ENCODE results near the gene LAMA5. TPM values are rescaled to one million over a fixed set of nuclear protein-coding genes. Genes with fewer than 3 reads are reported as not detected.

The LAMA5 gene
- total RNA-seq, 1 experiment from 2014 or later = 28.3 TPM

DNA sequence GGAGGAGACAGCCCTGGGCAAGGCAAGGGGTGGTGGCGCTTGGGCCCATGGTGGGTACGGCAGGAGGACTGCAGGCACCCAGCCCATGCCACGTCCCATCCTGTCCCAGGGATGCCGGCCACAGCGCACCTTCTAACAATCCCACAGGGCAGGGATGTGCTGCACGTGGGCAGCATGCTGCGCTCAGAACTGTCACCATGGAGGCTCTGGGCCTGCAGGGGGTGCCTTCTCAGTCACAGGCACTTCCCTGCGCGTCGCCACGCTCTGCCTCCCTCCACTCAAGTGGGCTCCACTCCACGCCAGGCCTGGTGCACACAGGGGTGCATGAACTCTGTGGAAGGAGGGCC is 37.6 kb upstream of the LAMA5 start:
- in situ Hi-C loops (cut with HindIII; ENCODE audit: low sequenced_read_pairs) = no loop called here
- DNase-seq (ENCODE audit: low spot score) = no peak

DNA sequence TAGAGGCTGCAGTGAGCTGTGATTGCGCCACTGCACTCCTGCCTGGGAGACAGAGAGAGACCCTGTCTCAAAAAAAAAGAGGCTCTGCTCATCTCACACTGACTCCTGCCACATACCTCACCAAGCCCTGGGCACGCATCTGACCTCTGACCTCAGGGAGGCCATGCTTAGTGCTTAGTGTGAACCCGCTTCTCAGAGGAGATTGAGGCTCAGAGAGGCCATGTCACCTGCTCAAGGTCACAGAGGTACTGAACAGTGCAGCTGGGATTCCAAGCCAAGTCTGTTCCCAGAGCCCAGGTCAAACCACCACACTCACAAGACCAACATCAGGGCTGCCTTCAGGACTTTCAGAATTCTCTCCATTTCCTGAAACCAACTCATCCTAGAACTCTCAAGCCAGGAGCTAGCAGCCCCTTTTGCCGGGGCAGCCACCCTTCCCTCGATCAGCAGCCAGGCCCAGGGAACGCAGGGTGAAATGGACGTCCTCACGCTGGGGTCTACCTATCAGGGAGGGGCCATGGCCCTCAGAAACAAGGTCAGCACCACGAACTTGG is 37.1 kb upstream of the LAMA5 start:
- DNase-seq (ENCODE audit: low spot score) = no peak
- in situ Hi-C loops (cut with HindIII; ENCODE audit: low sequenced_read_pairs) = no loop called here

DNA sequence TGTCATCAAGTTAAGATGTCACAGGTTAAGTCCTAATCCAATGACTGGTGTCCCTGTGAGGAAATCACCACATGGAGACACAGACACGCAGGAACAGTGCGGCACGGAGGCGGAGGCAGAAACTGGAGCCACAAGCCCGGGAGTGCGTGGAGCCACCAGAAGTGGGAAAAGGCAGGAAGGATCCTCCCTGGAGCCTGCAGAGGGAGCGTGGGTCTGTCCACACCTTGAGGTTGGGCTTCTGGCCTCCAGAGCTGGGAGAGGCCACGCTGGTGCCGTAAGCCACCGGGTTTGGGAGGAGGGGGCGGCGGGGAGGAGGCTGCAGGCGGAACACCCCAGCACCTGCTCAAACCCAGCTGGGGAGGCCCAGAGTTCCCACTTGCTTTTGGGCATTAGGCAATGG is 36.2 kb upstream of the LAMA5 start:
- in situ Hi-C loops (cut with HindIII; ENCODE audit: low sequenced_read_pairs) = no loop called here
- DNase-seq (ENCODE audit: low spot score) = no peak

DNA sequence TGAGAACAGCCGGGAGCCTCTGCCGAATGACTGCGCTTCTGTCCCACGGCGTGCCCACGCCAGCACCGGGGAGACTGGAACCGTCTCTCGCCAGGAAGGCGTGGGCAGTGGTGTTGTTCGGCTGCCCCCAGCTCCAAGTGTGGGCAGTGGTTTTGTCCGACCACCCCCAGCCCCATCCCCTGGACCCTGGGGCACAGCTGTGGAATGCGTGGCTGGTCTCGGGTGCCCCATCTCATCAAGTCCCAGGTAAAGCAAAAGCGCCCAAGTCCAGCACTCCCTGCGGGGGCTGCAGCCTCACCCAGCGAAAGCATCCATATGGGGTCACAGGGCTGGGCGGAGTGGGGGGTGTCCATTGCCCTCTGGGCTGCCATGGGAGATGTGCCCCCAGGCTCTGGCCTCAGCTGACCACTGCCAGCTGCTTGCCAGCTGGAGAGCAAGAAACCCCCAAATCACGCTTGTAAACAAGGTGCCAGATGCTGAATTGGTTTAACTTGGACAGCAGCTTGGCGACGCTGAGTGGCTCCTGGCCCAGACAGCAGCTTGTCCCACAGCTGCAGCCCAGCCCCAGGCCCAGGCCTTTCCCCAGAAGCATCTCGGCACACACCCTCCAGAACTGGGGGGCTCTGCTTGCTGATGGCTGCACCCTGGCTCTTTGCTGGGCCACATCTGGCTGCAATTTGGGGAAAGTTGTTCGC is 35.5 kb upstream of the LAMA5 start:
- in situ Hi-C loops (cut with HindIII; ENCODE audit: low sequenced_read_pairs) = no loop called here
- no peak for DNase-seq (ENCODE audit: low spot score)

DNA sequence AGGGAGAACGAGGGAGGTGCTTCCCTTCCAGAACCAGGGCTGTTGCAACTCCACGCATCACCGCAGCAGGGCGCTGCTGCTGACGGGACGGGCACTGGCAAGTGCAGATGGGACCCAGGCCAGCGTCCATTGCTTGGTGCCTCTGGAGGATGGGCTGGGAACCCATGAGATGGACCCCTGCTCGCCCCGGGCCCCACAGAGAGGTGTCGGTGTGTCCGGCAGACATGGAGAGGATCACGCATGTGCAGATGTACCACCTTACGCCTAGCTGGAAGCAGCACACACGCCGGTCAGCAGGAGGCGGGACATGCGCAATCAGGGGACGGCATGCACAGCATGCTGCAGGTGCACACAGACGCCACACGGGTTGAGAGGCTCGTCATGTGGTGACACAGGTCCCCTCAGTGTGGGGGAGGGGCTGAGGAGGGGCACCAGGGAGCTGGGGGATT is 34.2 kb upstream of the LAMA5 start:
- in situ Hi-C loops (cut with HindIII; ENCODE audit: low sequenced_read_pairs) = no loop called here
- no peak for DNase-seq (ENCODE audit: low spot score)

DNA sequence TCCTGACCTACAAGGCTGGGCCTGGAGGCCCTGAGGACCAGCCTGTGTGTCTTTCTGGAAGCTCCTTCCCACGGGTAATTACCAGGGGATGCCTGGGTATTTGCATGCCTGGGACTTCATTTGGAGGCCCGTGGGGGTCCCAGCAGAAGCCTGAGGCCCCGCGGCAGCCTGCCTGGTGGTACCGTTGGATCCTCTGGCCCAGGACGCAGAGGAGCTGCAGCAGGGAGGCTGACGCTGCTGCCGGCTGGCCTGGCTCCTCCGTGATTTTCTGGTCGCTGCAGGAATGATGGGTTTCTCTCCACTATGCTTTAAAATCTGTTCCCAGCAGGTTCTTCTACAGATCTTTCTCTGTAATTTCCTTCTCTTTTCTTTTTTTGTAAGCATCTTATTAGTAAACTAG is 33.4 kb upstream of the LAMA5 start:
- DNase-seq (ENCODE audit: low spot score) = no peak
- in situ Hi-C loops (cut with HindIII; ENCODE audit: low sequenced_read_pairs) = no loop called here

DNA sequence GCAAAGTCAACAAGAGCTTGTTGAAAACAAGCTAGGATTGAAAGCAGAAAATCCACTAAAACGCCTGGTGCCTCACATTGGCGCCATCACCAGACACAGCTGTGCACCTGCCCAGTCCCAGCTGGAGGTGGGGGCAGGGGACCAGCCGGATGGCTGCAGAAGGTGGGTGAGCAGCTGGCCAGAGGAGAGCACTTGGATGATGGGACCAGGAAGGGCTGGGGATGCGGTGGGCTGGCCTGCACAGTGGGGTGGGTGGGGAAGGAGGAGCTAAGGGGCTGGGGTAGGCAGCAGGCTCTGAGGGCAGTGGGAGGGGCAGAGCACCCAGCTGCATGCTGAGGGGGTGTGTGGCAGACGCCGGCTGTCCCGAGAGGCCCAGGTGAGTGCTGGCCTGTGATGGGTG is 32.9 kb upstream of the LAMA5 start:
- in situ Hi-C loops (cut with HindIII; ENCODE audit: low sequenced_read_pairs) = no loop called here
- no peak for DNase-seq (ENCODE audit: low spot score)

DNA sequence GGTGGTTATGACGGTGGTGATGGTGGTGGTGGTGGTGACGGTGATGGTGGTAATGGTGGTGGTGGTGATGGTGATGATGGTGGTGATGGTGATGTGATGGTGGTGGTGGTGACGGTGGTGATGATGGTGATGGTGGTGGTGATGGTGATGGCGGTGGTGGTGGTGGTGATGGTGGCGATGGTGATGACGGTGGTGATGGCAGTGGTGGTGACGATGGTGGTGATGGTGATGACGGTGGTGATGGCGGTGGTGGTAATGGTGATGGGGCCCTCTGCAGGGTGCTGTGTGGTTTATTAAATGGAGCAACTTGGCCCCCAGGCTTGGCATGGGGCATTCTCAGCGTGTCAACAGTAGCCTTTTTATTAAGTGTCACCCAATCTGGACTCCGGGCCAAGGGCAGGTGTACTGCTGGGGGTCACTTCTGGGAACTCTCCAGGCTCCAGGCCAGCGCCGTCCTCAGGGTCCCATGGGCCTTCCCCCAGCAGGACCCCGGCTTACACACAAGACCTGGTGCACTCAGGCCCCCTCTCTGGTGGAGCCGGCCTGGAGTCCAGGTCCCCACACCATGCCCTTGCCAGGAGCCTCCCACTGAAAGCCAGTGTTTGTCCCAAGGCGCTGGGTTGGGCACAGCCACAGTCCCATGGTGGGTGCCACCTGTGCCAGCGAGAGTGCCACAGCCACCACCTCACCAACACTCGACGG is 31.2 kb upstream of the LAMA5 start:
- in situ Hi-C loops (cut with HindIII; ENCODE audit: low sequenced_read_pairs) = no loop called here
- DNase-seq (ENCODE audit: low spot score) = no peak

DNA sequence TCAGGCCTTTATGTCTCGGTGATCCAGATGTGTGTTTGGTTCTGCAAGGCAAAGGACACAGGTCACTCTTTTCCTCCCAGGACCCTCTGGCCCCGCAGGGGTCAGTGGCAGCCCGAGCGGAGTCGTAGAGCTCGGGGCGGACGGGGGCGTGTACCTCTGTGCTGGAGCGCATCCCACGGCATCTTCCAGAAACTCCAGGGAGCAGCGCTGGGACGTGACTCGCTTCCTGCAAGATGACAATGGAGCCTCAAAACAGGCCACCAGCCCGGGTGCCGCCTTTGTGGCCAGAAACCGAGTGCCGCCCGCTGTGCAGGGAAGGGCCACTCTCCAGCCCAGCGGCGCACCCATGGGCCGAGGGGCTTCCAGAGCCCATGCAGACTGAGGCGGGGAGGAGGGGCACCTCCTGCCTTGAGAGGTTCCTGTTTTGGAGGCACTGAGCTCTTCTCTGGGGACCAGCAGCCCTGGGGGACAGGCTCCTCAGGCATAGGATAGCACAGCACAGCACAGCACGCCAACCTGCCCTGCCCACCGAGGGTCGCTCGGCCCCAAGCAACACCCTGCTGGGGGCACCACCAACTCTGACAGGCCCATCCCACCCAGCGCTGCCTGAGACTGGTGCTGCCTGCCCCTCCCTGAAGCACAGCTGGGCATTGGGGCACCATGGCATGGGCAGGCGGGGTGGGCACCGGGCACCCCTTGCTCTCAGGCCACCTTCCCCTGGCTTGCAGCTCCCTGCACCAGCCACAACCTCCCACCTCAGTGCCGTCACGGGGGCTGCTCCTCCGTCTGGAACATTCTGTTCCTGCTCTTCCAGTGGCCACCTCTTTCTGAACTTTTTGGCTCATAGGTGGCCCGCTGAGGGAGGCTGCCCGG is 29.5 kb upstream of the LAMA5 start:
- in situ Hi-C loops (cut with HindIII; ENCODE audit: low sequenced_read_pairs) = no loop called here
- DNase-seq (ENCODE audit: low spot score) = no peak

DNA sequence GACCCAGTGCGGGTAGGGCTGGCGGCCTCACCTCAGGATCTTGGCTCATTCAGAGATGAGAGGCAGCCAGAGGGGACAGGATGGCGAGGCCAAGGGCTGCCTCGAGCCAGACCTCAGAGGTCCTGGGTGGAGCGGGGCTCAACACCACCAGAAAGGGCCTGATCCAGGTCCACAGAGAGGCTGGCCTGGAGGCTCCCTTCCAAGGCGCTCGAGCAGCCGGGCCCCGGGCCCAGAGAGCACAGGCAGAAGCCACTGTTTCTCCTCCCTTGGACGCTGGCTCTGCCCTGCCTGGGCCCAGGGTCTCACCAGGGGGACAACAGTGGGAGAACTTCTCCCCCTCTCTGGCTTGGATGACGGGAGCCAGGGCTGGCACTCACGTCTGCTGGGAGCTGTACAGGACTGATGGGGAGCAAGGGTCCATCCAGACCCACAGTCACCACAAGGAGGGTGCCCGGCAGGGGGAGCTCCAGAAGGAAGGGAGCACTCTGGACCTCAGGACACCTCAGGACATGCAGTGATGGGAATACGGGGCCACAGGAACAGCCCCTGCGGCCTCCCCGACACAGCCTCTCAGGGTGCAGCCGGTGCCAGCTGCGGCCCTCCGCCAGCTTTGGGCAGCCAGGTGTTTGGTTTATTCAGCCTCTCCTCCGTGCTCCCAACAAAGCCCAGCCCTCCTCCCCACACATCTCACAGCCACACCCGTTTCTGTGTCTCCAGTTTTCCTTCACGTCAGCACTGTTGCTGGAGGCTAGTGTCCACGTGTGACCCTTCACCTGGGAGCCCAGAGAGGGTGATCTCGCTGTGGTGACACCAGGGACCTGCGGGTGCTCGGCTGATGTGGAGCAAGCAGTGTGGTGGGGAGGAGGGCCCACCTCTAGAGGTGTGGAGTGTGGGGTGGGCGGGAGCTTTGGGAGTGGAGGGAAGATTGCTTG is 28.5 kb upstream of the LAMA5 start:
- no peak for DNase-seq (ENCODE audit: low spot score)
- in situ Hi-C loops (cut with HindIII; ENCODE audit: low sequenced_read_pairs) = no loop called here

DNA sequence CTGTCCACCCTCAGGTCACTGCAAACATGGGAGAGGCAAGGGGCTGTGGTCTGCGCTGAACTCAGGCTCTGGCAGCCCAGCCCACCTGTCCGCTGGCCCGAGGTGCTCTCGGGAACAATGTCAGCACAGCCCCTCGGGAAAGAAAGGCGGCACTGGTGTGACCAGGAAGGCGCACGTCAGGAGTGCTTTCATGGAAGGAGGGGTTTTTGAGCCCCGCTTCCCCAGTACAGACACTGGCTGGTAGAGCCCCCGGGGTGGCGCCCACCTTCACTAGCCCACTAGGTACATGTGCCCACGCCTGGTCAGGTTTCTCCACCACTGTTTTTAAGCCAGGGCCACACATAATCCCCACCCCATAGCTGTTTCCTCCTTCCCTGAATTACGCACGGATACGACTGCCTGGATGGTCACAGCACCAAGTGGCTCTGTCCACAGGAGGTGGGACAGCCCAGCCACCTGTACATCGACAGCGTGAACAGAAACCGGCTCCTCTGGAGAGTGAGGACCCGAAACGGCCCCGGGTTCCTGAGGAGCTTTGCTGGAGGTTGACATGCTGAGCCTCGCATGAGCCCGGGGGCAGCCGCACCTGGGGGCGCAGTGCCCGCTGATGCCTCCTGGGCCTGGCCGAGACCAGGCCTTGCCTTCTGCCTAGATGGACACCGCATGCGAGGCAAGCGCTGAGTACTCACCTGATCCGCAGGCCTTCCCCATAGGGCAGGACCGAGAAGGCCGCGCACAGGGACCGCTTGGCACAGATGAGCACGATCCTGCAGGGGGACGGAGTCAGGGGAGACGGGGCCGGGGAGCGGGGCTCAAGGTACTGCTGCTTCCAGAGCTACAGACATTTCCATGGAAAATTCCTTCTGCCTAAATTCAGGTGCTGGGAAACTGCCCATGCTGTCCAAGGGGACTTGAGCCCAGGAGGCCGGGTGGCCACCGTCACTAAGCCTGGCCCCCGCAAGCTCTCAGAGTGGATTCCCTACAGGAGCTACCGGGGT is 27.4 kb upstream of the LAMA5 start:
- in situ Hi-C loops (cut with HindIII; ENCODE audit: low sequenced_read_pairs) = no loop called here
- no peak for DNase-seq (ENCODE audit: low spot score)

DNA sequence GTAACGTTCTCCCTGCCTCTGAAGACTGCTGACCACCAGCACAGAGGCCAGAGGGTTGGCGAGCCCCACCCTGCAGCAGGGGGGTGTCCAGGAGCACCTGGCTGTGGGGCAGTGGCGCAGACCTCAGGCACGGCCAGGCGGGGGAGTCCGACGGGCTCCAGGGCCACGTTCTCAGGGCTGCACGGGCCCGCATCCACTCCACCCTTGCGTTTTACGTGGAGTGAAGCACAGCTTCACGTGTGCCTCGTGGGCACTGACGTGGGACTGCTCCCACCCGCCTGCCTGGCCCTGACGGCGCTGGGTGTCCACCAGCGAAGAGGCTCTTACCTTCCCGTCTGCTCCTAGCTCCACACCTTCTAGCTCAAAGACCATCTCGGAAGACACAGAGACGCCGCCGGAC is 26.7 kb upstream of the LAMA5 start:
- in situ Hi-C loops (cut with HindIII; ENCODE audit: low sequenced_read_pairs) = no loop called here

DNA sequence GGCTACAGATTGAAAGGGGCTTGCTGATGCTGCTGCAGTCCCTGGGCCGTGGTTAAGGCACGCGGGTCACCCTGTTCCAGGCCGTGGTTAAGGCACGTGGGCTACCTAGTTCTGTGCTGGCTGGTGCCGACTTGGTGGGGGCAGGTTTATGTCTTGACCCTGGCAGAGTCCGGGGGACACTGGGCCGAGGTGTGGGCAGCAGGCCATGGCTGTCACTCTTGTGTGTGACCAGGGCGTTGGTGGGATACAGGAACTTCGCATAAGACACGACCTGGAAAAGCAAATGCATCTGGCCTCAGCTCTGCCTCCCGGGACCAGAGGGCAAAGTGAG is 26.2 kb upstream of the LAMA5 start:
- DNase-seq (ENCODE audit: low spot score) = no peak
- in situ Hi-C loops (cut with HindIII; ENCODE audit: low sequenced_read_pairs) = no loop called here

More for the DNA sequence above, 26.7 kb upstream of the LAMA5 start:
- DNase-seq (ENCODE audit: low spot score) = no peak

DNA sequence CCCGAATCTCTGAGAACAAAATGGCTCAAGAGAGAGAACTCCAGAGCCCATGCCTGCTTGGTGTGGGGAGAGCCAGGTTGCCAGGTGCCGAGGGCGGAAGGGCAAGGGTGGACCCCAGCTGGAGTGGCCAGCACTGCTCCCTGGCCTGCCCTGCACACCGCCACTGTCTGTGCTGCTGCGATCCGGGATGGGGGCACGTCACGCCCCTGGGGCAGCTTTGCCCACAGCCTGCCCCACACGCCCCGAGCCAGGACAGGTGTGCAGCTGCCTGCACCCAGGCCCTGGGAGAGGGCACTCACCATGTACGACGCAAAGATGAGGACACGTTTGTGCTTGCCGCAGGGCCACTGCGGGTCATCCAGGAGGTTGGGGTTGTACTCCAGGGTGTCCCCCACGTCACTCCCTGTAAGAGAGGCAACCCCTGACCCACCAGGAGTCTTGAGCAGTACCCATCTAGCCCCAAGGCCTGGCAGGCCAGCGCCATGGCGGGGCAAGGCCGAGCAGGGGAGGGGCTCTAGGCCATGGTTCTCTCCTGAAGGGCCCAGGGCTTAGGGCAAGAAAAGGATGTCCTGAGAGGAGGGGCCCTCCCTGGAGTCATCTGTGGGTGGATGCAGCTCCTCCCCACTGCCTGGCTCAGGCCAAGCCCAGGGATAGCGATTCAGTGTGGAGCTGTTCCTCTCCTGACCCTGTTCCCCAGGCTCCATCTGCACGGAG is 25.7 kb upstream of the LAMA5 start:
- DNase-seq (ENCODE audit: low spot score) = no peak
- in situ Hi-C loops (cut with HindIII; ENCODE audit: low sequenced_read_pairs) = no loop called here

DNA sequence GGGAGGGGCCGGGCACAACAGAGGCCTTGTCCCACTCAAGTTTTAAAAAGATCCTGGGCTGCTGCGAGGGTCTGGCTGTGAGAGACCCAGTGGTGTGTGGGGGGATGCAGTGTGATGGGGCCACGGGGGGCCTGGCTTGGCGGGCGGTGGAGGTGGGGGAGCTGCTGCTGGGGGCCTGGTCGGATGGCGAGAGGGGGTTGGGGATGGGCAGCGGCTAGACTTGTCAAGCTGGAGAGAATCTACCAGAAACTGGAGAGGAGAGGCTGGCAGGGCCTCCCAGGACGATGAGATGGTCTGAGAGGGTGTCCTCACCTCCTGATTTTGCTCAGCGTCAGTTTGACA is 24.9 kb upstream of the LAMA5 start:
- in situ Hi-C loops (cut with HindIII; ENCODE audit: low sequenced_read_pairs) = no loop called here
- DNase-seq (ENCODE audit: low spot score) = no peak

DNA sequence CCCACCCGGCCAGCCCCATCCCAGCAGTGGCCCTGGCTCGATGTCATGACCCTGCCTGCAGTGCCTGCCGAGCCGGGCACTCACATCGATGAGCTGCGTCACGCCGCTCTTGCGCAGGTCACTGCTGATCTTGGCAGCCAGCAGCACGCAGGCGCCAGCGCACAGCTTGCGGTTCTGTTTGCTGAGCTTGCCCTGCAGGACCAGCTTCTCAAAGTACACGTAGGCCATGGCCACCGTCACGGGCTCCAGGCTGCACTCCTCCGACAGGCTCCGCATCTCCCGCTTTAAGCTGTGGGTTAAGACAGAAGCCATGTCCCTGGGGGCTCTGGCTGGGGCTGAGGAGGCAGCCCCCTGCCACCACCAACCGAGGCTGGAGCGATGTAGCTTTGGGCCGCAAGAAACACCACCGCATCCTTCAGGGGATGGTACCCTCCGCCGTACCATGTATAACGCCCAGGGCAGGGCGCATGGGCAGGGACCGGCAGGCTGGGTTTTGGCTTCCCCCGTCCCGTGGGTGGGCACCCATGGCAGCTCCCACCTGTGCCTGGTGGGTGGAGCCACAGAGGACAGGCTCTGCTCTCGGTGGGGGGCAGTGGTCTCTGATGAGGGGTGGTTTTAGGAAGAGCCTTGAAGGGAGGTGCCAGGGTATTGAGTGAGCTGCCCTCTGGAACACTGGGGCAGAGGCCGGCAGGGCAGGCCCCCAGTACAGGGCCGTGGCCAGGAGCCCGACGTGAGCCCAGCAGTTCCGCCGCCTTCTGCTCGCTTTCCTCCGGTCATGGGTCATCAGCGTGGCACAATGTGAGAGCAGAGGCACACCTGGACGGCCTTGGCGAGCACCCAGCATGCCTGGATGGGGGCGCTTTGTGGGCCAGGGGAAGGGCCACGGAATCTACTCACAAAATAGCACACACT is 24.3 kb upstream of the LAMA5 start:
- in situ Hi-C loops (cut with HindIII; ENCODE audit: low sequenced_read_pairs) = no loop called here
- DNase-seq (ENCODE audit: low spot score) = peak; percentile 88
